Left ventricle myocardium inferior (tissue), 1 donor: ENCODE data around the gene HMCN2. TPM values are rescaled to one million over a fixed set of nuclear protein-coding genes. Genes with fewer than 3 reads are reported as not detected.

Experiments used
- DNase-seq: peaks from one replicate; pipeline ENCODE4 v3.0.0-alpha.2; 2020
- H3K27ac ChIP-seq: fragments of 200-600 bp; replicated peaks from 2 replicates; pipeline ENCODE4 v1.8.0; 2021
- H3K27me3 ChIP-seq: fragments of 200-600 bp; 2 replicates; pipeline ENCODE4 v1.8.0; 2021; ENCODE audit warnings: low read depth
- H3K36me3 ChIP-seq: fragments of 200-600 bp; 2 replicates; pipeline ENCODE4 v1.8.0; 2021
- H3K4me1 ChIP-seq: fragments of 200-600 bp; 2 replicates; pipeline ENCODE4 v1.8.0; 2021
- H3K4me3 ChIP-seq: fragments of 200-600 bp; 2 replicates; pipeline ENCODE4 v1.8.0; 2021; ENCODE audit warnings: mild to moderate bottlenecking, moderate library complexity
- H3K9me3 ChIP-seq: fragments of 200-600 bp; replicated peaks from 2 replicates; pipeline ENCODE4 v1.8.0; 2021
- intact Hi-C: fragments of 100-400 bp; cut with micrococcal nuclease; formaldehyde crosslinking; loops from one replicate; pipeline ENCODE4 v1.11.0; 2022
- total RNA-seq: library from RNA; stranded (reverse); fragmentation: NEBNext Ultra II Directional; extraction: Animal tissue kit (Norgen Biotek cat#: 25700); gene quantifications from one replicate; pipeline ENCODE4 v1.2.1, GENCODE V29; 2021
- TF ChIP-seq, protein P1 (sequence below): fragments of 200-600 bp; IDR thresholded peaks from 2 replicates; pipeline ENCODE4 v1.8.0; 2021; ENCODE audit warnings: antibody characterized with exemption, mild to moderate bottlenecking, borderline replicate concordance
- donor health status: DM: no; HTN: yes; CAD: no; lungs with severe emphysema.

Gene HMCN2
- total RNA-seq, 1 donor from 2014 or later, result 5.5 TPM

- H3K4me3 ChIP-seq, result peak overlapping the region; percentile 5
- TF ChIP-seq, protein P1, sequence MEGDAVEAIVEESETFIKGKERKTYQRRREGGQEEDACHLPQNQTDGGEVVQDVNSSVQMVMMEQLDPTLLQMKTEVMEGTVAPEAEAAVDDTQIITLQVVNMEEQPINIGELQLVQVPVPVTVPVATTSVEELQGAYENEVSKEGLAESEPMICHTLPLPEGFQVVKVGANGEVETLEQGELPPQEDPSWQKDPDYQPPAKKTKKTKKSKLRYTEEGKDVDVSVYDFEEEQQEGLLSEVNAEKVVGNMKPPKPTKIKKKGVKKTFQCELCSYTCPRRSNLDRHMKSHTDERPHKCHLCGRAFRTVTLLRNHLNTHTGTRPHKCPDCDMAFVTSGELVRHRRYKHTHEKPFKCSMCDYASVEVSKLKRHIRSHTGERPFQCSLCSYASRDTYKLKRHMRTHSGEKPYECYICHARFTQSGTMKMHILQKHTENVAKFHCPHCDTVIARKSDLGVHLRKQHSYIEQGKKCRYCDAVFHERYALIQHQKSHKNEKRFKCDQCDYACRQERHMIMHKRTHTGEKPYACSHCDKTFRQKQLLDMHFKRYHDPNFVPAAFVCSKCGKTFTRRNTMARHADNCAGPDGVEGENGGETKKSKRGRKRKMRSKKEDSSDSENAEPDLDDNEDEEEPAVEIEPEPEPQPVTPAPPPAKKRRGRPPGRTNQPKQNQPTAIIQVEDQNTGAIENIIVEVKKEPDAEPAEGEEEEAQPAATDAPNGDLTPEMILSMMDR, result no peak
- H3K4me1 ChIP-seq, result peaks cover 83% of the 10 kb centered on the region
- intact Hi-C loops, result no loop called here
- DNase-seq, result peak; percentile 38
- peak overlapping the region; percentile 92 for H3K27ac ChIP-seq
- no peaks in the 10 kb centered on the region for H3K36me3 ChIP-seq
- H3K27me3 ChIP-seq, result no peaks in the 10 kb centered on the region
- no peaks in the 10 kb centered on the region for H3K9me3 ChIP-seq
These were observed 185.4 kb downstream of the HMCN2 start for GRCh38 chr9:130451004-130451390.

GRCh38 chr9:130451509-130452388, 186.2 kb downstream of the HMCN2 start:
- H3K36me3 ChIP-seq, result no peaks in the 10 kb centered on the region
- H3K4me1 ChIP-seq, result peaks cover 75% of the 10 kb centered on the region
- peak overlapping the region; percentile 92 for H3K27ac ChIP-seq
- peak; percentile 84 for DNase-seq
- TF ChIP-seq, protein P1, result peak; percentile 60
- H3K9me3 ChIP-seq, result no peaks in the 10 kb centered on the region
- no peaks in the 10 kb centered on the region for H3K27me3 ChIP-seq
- H3K4me3 ChIP-seq, result peak overlapping the region; percentile 5
- intact Hi-C loops, result no loop called here

DNA sequence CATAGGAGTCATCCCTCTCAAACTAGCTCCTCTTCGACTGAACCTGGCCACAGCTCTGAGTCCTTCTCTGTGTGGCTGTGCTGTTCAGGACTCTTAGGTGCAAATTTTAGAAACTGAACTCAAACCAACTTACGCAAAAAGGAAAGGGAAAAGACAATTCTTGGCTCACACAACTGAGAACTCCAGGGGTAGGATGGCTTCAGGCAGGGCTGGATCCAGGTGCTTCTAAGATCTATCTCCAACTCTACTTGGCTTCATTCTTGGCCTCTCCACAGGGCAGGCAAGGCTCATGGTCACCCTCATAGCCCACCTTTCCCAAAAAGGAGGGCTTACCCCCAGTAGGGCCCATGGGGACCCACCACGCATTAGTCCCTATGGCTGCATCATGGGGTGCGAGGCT, 187.3 kb downstream of the HMCN2 start:
- intact Hi-C loops, result no loop called here
- H3K4me1 ChIP-seq, result peaks cover 64% of the 10 kb centered on the region
- H3K27me3 ChIP-seq, result no peaks in the 10 kb centered on the region
- DNase-seq, result no peak
- peak overlapping the region; percentile 92 for H3K27ac ChIP-seq
- no peaks in the 10 kb centered on the region for H3K9me3 ChIP-seq
- TF ChIP-seq, protein P1, result no peak
- no peak overlapping the region for H3K4me3 ChIP-seq
- H3K36me3 ChIP-seq, result no peaks in the 10 kb centered on the region

GRCh38 chr9:130453487-130453886, 187.9 kb downstream of the HMCN2 start:
- H3K9me3 ChIP-seq, result no peaks in the 10 kb centered on the region
- peak overlapping the region; percentile 92 for H3K27ac ChIP-seq
- peak; percentile 58 for DNase-seq
- H3K4me3 ChIP-seq, result no peak overlapping the region
- intact Hi-C loops, result no loop called here
- TF ChIP-seq, protein P1, result no peak
- no peaks in the 10 kb centered on the region for H3K36me3 ChIP-seq
- H3K27me3 ChIP-seq, result no peaks in the 10 kb centered on the region
- peaks cover 58% of the 10 kb centered on the region for H3K4me1 ChIP-seq

GRCh38 chr9:130454096-130454811, 188.7 kb downstream of the HMCN2 start:
- Histone ChIP-seq H3K9me3 (no peaks in the 10 kb centered on the region), H3K4me3 (no peak overlapping the region), H3K27me3 (no peaks in the 10 kb centered on the region), H3K4me1 (peaks cover 58% of the 10 kb centered on the region), H3K36me3 (no peaks in the 10 kb centered on the region), H3K27ac (peak overlapping the region; percentile 92)
- no peak for DNase-seq
- TF ChIP-seq, protein P1, result no peak
- intact Hi-C loops, result no loop called here
